Measurements from ENCODE around the gene PRX.

DNA sequence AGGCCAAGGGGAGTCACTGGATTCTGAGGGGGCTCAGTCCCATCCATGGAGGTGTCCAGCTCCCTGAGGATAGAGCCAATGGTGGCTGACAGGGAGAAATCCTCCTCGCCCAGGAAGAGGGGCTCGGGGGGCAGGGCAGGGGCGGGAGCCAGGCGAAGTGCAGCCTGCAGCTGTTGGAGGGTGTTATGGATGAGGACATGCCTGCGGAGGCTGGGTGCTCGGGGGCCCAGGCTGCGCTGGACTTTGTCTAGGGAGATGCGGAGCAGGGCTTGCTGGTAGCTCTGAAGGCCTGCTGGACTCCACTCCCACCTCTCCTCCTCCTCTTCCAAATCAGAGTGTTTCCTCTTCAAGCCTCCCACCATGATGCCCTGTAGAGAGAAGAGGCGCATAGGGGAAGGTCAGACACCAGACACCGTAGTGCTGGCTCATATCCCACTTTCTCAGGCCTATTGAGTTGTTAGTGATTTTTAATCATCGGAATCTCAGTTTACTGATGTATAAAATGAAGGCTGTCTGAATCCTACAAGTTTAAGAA is 28.6 kb upstream of the PRX start:
- TF ChIP-seq, protein P1, sequence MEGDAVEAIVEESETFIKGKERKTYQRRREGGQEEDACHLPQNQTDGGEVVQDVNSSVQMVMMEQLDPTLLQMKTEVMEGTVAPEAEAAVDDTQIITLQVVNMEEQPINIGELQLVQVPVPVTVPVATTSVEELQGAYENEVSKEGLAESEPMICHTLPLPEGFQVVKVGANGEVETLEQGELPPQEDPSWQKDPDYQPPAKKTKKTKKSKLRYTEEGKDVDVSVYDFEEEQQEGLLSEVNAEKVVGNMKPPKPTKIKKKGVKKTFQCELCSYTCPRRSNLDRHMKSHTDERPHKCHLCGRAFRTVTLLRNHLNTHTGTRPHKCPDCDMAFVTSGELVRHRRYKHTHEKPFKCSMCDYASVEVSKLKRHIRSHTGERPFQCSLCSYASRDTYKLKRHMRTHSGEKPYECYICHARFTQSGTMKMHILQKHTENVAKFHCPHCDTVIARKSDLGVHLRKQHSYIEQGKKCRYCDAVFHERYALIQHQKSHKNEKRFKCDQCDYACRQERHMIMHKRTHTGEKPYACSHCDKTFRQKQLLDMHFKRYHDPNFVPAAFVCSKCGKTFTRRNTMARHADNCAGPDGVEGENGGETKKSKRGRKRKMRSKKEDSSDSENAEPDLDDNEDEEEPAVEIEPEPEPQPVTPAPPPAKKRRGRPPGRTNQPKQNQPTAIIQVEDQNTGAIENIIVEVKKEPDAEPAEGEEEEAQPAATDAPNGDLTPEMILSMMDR (optimal IDR thresholded peaks at IDR 0.05 in 1 of 3, IDR thresholded peaks at IDR 0.05 in 1 of 3, conservative IDR thresholded peaks at IDR 0.05 in 1 of 3; ENCODE audit: extremely low read depth in 1 of 3, insufficient read depth in 2 of 3, low read length in 3 of 3), result no peak
- no peak for TF ChIP-seq EZH2 (IDR thresholded peaks at IDR 0.05; ENCODE audit: low read length)

All from keratinocyte (primary cell).